Measurements from ENCODE around the gene ELMOD3. TPM values are rescaled to one million over a fixed set of nuclear protein-coding genes. Genes with fewer than 3 reads are reported as not detected.

Gene ELMOD3
- polyA plus RNA-seq, 2 of the 4 experiments (the other 2 are of a cell fraction) = 17.8 to 29.9 TPM

DNA sequence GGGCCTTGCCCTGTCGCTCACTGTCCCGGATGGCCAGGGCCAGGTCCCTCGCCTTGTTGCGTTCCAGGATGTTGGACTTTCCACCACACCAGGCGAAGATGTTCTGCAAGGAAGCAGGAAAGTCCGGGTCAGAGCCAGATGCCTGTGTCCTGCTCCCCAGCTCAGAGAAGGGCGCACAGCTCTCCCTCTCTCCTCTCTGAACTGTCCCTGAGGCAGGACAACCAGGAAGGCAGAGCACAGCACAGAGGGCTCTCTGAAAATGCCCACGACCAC lies 44.5 kb downstream of the ELMOD3 start (continued):
- TF ChIP-seq, protein P1, sequence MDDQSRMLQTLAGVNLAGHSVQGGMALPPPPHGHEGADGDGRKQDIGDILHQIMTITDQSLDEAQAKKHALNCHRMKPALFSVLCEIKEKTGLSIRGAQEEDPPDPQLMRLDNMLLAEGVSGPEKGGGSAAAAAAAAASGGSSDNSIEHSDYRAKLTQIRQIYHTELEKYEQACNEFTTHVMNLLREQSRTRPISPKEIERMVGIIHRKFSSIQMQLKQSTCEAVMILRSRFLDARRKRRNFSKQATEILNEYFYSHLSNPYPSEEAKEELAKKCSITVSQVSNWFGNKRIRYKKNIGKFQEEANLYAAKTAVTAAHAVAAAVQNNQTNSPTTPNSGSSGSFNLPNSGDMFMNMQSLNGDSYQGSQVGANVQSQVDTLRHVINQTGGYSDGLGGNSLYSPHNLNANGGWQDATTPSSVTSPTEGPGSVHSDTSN (IDR thresholded peaks at IDR 0.05) = no peak

DNA sequence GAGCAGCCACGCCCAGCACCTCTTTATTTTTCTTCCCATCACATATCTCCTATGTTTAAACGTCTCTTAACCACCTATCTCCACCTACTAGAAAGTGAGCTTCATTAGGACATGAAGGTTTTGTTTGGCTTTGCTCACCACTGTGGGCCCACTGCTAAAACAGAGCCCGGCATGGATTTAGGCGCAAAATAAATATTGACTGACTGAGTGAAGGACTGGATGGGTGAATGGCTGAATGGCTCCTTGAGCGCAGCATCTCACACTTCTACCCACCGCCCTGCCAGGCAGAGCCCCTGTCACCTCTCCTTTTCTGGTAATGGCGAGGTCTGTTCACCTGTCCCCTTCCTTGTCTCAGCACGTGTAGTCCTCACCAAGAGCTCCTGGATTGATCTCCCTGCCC lies 45.5 kb downstream of the ELMOD3 start:
- Histone ChIP-seq H3K4me1 (no peaks in the 10 kb centered on the region), H3K4me3 (no peak overlapping the region), H3K4me2 (no peak overlapping the region), H3K9me3 (peaks cover 12% of the 10 kb centered on the region; the same call in 2 of the 3 replicates), H3K27ac (no peak overlapping the region)
- no peak for ATAC-seq
- no peak for DNase-seq (ENCODE audit: low read depth in 1 of 2, low spot score in 1 of 2)
- CTCF ChIA-PET = interaction anchor here (0.7 to 41.9 kb wide), 9 partner anchors 8 to 237 kb away, joined by 3 to 1185 read pairs (median 5); partner anchors contain the start of genes ELMOD3, GGCX, MAT2A and RETSAT
- 85% methylated on average over 8 of the region's 8 CpGs for WGBS (ENCODE audit: missing lambda C conversion rate)
- no peak for FAIRE-seq
- no peak for TF ChIP-seq ZC3H11A (IDR thresholded peaks at IDR 0.05)
- no peak for TF ChIP-seq POLR2AphosphoS2 (conservative IDR thresholded peaks at IDR 0.05; ENCODE audit: low read length)
- TF ChIP-seq, protein P2, sequence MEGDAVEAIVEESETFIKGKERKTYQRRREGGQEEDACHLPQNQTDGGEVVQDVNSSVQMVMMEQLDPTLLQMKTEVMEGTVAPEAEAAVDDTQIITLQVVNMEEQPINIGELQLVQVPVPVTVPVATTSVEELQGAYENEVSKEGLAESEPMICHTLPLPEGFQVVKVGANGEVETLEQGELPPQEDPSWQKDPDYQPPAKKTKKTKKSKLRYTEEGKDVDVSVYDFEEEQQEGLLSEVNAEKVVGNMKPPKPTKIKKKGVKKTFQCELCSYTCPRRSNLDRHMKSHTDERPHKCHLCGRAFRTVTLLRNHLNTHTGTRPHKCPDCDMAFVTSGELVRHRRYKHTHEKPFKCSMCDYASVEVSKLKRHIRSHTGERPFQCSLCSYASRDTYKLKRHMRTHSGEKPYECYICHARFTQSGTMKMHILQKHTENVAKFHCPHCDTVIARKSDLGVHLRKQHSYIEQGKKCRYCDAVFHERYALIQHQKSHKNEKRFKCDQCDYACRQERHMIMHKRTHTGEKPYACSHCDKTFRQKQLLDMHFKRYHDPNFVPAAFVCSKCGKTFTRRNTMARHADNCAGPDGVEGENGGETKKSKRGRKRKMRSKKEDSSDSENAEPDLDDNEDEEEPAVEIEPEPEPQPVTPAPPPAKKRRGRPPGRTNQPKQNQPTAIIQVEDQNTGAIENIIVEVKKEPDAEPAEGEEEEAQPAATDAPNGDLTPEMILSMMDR (IDR thresholded peaks at IDR 0.05) = no peak
- no peak for TF ChIP-seq ESRRA (IDR thresholded peaks at IDR 0.05; ENCODE audit: borderline replicate concordance, low read length)
- no peak for TF ChIP-seq MAFK (IDR thresholded peaks at IDR 0.05; ENCODE audit: partially characterized antibody)
- TF ChIP-seq, protein P3, sequence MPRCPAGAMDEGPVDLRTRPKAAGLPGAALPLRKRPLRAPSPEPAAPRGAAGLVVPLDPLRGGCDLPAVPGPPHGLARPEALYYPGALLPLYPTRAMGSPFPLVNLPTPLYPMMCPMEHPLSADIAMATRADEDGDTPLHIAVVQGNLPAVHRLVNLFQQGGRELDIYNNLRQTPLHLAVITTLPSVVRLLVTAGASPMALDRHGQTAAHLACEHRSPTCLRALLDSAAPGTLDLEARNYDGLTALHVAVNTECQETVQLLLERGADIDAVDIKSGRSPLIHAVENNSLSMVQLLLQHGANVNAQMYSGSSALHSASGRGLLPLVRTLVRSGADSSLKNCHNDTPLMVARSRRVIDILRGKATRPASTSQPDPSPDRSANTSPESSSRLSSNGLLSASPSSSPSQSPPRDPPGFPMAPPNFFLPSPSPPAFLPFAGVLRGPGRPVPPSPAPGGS (IDR thresholded peaks at IDR 0.05) = no peak
- TF ChIP-seq, protein P4, sequence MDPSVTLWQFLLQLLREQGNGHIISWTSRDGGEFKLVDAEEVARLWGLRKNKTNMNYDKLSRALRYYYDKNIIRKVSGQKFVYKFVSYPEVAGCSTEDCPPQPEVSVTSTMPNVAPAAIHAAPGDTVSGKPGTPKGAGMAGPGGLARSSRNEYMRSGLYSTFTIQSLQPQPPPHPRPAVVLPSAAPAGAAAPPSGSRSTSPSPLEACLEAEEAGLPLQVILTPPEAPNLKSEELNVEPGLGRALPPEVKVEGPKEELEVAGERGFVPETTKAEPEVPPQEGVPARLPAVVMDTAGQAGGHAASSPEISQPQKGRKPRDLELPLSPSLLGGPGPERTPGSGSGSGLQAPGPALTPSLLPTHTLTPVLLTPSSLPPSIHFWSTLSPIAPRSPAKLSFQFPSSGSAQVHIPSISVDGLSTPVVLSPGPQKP (IDR thresholded peaks at IDR 0.05; ENCODE audit: low read depth, low read length) = no peak
- TF ChIP-seq HOXB5 (CRISPR knock-in tag; IDR thresholded peaks at IDR 0.05) = no peak
- no peak for TF ChIP-seq FOXS1 (CRISPR knock-in tag; IDR thresholded peaks at IDR 0.05)
- no peak for TF ChIP-seq JUN (IDR thresholded peaks at IDR 0.05)
- POLR2A ChIA-PET = interaction anchor here (0.6 kb wide), 1 partner anchor 19 kb away, joined by 3 read pairs; the partner anchor contains the start of gene SH2D6

DNA sequence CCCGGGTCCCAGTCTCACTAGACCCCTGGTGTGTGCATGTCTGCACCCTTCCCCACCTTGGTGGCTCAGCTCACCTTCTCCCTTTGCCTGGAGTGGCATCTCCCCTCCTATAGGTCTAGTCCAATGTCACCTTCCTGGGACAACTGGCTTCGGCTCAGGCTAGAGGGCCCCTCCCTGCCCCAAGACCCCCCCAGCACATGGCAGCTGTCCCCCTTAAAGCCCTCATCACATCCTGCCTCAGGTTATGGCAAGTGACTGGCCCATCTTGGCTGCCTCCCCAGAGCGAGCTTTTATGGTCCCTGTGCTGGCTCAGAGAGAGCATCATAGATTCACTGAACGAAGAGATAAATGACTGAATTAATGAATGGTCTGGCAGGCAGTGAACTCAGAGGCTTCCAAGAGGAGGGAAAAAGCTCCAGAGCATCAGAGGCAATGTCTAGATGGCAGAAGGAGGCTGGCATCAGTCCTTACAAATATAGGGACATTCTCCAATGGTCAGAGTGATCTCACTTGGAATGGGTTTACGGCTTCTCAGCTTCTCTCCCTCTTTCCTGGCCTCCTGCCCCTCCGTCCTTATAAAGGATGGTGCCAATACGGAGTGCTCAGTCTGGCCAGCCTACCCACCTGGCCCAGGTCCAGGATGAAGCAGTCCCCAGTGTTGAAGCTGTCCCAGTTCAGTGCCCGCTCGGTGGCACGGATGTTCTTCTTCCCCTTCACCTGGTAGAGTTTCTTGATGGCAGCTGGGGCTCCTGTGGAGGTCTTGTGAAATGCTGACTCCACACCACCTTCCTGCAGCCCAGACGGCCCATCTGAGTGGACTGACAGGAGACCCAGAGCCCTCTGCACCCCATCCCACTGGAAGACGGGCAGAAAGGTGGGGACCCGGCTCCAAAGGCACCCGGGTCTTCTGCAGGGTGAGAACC lies 46.2 kb downstream of the ELMOD3 start:
- Histone ChIP-seq H3K4me3 (no peak overlapping the region), H3K4me2 (no peak overlapping the region), H3K9me3 (peaks cover 12% of the 10 kb centered on the region; the same call in 2 of the 3 replicates), H3K27ac (no peak overlapping the region), H3K4me1 (no peaks in the 10 kb centered on the region)
- TF ChIP-seq EHMT2 (IDR thresholded peaks at IDR 0.05; ENCODE audit: low read depth) (no peak), FOSB (CRISPR knock-in tag; IDR thresholded peaks at IDR 0.05) (no peak), ZC3H11A (IDR thresholded peaks at IDR 0.05) (no peak), ZFP36 (IDR thresholded peaks at IDR 0.05; ENCODE audit: borderline replicate concordance, partially characterized antibody) (no peak)
- TF ChIP-seq, protein P5, sequence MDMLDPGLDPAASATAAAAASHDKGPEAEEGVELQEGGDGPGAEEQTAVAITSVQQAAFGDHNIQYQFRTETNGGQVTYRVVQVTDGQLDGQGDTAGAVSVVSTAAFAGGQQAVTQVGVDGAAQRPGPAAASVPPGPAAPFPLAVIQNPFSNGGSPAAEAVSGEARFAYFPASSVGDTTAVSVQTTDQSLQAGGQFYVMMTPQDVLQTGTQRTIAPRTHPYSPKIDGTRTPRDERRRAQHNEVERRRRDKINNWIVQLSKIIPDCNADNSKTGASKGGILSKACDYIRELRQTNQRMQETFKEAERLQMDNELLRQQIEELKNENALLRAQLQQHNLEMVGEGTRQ (IDR thresholded peaks at IDR 0.05) = no peak
- ChIA-PET POLR2A (no interaction called here), CTCF (interaction anchor here (0.8 to 41.9 kb wide), 8 partner anchors 10 to 334 kb away, joined by 3 to 1185 read pairs (median 5); partner anchors contain the start of genes ELMOD3, GGCX, MAT2A and RETSAT)
- DNase-seq (ENCODE audit: low read depth in 1 of 2, low spot score in 1 of 2) (no peak), FAIRE-seq (no peak), ATAC-seq (no peak)
- WGBS (ENCODE audit: missing lambda C conversion rate) = 85% methylated on average over 14 of the region's 14 CpGs

All from A549 (cell line).